Stimulated activated CD4-positive, alpha-beta T cell treated with anti-CD3 and anti-CD28 coated beads, Interleukin-1b, Interleukin-23, amount 100 ng/mL, for 24 hours (primary cell): ENCODE measurements around the gene TMEM132C.

ENCODE experiments used
- DNase-seq, 4 experiments: peaks; one replicate each; pipeline ENCODE4 v3.0.0-alpha.2; 2020; ENCODE audit warnings: low read depth in 4 of 4, low spot score in 1 of 4

Gene TMEM132C

DNA sequence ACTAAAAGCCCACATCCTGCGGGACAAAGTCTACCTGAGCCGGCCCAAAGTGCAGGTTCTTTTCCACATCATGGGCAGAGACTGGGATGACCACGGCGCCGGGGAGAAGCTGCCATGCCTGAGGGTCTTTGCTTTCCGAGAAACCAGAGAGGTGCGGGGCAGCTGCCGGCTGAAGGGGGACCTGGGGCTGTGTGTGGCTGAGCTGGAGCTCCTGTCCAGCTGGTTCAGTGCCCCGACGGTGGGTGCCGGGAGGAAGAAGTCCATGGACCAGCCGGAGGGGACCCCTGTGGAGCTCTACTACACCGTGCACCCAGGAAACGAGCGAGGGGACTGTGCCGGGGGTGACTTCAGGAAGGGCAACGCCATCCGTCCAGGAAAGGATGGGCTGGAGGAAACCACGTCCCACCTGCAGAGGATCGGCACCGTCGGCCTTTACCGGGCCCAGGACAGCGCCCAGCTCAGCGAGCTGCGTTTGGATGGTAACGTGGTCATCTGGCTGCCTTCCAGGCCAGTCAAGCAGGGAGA lies 148.1 kb downstream of the TMEM132C start:
- DNase-seq: no peak

DNA sequence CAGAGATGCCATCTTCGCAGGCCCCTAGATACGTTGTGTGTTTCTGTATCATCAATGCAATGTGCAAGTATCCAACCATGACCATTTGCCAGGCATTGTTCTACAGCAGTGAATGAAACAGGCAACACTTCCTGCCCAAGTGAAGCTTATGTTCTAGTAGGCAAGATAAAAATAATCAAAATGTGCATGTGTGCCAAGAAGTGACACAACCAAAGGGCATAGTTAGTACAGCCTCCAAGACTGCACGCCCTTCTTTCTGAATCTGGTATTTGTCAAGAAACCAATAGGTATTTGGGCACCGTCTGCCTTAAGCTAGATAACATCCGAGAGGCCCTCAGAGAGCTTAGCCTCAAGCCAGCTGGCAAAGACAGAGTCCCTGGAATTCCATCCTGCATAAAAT lies 152.0 kb downstream of the TMEM132C start:
- DNase-seq: no peak

DNA sequence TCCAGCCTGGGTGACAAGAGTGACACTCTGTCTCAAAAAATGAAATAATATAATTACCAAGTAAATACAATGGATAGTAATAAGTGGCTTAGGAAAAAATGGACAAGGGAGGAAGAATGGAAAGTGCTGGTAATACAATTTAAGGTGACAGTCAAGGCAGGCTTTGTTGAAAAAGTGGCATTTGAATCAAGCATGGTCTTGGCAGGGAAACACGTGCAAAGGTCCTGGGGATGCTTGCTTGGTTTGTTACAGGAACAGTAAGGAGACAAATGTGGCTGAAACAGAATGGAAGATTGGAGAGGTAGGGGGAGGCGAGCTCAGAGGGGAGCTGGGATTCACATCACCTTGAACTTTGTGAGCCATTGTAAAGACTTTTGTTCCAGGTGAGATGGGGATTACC lies 153.2 kb downstream of the TMEM132C start:
- no peak for DNase-seq

DNA sequence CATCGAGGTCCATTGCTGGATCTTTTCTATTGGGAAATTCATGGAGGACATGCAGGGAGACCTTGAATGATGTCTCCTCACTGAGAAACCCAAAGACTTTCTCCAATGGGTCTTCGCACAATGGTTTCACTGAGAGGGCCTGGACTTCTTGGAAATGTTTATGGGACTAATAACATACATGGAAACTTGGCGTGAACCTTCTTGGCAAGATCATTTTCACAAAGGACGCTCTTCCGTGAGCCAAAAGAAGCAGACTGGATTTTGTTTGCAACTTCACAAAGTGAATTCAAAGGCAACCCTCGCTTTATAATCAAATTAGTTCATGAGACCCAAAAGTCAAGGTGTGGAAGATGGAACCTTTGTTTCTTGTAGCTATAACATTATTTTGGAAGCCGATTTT lies 154.4 kb downstream of the TMEM132C start:
- no peak for DNase-seq

DNA sequence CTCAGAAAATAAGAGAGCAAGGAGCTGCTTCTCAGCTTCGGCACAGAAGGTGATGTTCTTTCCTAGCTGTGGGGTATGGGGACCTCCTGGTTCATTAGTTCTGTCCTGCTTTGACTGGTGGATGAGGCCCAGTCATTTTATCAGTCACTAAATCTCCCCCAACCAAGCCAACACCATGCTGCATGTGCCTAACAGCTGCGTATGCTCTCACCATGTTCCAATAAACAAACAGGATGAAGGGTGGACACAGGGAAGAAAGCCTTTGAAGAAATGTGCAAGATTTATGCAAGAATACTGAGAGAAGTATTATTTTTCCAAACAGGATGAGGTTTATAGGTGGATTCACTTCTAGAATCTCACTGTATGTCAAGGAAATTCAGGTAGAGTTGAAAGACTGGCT lies 156.2 kb downstream of the TMEM132C start:
- DNase-seq: no peak

DNA sequence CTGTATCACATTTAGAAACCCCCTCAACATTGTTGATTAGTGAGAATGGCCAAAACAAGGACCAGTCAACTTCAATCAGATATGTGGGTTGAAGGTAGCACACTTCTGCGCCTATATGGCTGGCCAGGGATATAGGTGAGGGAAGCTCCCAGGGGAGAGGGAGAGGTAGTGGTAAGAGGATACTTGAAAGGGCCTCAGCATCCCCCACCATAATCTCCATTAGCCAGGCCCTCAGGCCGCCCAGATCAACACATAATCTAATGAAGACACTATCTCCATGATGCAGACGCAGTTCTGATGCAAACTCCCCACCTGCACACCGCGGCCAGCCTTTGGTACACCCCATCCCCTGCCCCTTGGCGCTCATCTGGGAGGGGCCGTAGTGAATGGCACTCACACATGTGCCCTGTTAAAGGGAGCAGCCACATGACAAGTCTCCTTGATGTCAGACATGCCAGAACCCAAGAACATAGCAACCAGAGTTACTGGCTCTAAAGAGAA lies 158.0 kb downstream of the TMEM132C start:
- DNase-seq: no peak

DNA sequence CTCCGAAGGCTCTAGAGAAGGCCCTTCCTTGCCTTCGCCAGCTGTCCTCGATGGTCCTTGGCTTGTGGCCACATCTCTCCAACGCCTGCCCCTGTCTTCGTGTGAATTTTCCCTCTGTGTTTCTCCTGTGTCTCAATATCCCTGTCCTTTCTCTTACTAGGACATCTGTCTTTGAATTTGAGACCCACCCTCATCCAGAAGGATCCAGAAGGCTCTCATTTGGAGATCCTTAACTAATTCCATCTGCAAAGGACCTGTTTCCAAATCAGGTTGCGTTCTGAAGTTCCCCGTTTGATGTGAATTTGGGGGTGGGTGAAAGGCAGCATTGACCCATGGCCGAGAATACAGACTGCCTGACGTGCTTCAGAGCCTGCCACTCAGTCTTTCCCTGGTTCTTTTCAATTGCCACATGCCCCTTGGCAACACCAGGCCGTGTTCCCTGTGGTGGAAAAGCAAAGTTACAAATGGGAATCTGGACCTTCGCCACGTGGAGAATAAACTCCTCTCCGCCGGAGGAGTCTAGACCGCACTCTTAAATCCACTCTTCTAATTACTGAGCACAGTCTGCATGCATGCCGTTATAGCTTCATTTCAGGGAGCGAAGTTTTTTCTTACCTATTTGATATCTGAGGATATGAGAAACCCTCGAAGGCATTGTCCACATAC lies 158.8 kb downstream of the TMEM132C start:
- DNase-seq: no peak

DNA sequence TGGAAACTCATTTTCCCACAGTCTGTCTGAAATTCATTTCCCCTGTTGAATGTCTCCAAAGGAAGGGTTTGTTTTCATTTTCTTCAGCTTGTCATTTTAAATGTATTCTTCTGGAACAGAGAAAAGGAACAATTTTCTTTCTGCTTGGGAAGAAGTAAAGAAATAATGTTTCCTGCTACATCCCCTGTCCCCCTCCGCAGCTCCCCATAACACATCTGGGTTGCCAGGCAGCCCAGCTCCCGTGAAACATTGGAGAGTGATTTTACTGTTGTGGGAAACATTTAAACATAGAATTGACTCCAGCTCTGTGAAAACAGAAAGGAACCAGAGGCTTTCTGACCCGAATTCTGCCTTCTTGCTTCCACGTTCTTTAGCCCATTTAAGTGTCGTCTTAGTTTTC lies 159.5 kb downstream of the TMEM132C start:
- no peak for DNase-seq

DNA sequence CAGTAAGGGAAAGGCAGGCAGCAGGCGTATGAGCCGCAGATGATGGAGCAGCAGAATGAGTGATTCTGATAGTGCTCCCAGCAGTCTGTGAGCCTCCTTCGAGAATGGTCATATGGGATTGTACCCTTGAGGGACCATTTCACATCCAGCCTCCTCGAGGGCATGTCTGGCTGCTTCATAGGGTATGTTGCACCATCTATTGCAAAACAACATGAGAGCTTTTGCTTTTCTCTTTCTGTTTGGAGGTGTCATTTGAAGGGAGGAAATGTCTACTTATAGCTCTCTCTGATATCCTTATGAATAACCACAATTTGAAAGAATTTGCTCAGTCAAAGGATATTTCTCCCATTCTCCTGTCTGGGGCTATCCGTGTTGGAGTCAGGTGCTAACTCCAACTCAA lies 172.8 kb downstream of the TMEM132C start:
- DNase-seq: no peak

DNA sequence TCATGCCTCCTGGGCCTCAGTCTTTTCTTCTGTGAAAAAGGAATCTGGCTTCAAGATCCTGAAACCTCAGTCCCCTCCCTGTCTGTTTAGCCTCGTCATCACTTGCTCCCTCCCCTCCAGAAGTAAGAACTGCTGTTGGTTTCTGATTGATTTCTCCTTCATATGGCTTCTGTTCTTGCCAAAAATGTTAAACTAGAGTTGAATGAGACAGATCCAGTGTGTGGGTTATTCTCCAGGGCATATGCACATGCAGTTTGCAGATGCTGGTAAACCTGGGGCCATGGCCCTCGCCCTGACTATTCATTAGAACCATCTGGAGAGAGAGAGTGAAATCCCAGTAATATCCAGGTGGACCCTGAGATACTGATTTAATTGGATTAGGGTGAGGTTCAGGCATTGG lies 175.1 kb downstream of the TMEM132C start:
- DNase-seq: no peak

DNA sequence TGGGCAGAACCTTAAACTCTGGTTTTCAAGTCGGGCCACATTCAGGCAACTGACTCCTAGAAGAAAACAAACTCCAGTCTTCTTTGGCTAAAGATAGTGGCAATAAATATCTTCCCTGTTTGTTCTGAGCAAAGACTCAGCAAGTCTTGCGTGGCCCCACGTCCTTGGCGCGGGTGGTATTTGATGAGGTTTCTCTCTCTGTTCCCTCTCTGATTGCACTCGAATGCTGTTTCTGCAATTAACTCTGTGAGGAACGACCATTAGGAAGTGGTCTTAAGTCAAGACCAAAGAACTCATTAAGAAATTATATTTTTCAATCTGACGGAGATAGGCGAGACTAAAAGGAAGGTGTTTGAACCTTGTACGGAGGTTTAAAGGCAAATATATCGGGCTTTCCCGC lies 177.6 kb downstream of the TMEM132C start:
- DNase-seq: no peak

DNA sequence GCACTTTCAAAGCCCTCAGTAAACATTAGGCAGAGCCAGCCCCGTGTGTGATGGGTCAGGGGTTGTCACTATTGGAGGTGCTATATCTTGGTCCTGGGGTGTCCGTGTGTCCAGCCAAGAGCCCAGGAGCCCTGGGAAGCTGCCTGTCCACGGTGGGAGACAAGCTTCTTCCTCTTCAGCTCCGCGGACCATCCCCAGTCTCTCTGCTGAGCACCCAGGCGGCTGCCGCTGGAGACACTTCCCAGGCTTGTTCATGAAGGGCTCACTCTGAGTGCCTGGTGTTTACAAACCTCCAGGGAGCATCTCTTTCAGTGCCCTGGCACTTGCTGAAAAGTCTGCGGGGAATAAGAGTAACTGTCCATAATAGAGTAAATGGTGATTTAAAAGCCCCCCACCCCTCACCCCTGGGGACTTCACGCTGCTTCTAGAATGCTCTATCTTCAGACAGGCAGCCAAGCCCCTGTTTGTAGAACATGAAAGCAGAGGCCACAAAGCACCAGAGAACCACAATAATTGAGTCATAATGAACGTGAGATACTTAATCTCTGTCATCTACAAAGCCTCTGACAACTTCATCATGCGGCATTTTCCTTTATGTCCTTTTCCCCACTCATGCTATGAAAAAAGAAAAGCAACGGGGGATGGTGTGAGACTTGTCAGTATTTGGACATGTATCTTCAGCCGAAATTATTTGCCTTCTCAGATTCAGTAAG lies 178.6 kb downstream of the TMEM132C start:
- no peak for DNase-seq

DNA sequence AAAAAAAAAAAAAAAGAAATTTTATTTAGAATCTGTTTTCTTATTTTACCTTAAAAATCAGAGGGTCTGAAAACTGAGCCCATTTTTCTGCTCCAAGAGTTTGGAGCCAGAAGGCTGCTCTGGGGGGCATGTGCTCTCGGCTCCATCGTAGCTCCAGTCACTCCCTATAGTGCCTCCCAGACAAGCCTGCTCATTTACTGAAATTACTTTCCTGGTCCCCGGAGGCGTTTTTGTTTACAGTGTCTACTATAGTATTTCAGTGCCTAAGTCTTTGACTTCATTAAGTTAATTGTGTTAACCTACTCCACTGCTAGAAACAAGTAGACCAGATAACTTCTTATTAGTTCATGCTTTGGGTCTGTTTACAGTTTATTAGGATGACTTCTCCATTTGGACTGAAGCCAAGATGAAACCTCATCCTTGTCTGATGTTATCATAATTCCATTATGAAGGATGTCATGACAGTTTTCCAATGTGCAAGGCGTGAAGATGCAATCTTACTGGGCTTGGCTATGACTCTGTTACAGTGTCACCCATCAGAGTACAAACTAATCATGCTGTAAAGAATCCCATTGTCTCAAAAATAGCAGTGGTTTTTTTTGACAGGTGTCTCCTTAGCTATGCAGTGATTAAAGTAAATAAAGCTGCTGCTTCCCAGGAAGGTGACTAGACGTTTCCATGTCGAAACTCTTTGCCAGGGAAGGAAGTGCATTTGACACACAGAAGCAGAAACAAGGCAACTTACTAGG lies 182.3 kb downstream of the TMEM132C start:
- DNase-seq: no peak

DNA sequence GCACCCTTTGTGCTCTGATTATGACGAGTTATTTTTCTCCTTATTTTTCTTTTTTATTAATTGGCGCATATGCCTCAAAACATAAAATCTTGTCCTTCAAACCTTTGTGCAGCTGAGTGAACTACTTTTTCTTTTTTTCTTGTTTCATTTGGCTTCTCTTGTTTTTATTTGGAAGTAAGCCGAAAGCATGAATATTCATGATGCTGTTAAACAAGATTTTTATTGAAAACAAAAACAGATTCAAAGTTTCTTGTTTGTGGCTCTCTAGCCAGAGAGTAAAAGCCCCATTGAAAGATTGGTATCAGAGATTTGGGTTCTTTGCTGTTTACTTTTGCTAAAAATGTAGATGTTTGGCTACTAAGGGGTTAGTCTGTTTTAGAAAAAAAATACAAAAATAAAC lies 183.8 kb downstream of the TMEM132C start:
- no peak for DNase-seq

DNA sequence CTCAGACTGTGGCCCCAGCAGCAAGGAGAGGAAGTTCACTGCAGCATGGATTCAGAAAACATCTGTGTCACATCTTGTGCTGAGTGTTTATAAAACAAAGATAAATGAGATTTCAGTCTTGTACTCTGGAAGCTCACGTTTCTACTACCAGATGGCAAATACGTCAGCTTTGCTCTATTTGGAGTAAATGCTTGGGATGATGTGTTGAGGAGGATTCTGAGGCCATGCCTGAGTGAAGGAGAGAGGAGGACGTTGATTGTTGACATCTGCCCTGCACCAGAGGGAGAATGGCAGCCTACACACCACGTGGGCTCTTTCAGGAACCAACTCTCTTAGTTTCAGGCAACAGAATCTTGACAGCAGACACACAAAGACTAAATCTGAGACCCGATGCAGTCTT lies 188.9 kb downstream of the TMEM132C start:
- DNase-seq: no peak

DNA sequence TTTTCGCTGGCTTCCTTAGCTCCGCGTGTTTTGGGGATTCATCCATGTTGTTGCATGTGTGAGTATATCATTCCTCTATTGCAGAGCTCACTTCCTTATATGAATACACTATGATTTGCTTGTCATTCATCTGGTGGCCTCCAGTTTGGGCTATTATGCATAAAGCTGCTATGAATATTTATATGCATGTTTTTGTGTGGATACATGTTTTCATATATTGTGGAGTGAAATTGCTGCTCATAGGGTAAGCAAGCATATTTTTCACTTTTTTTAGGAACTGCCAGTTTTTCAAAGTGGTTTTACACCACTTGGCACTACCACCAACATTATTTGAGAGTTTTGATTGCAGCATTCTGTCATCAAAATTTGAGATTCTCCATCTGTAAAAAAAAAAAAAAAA lies 190.0 kb downstream of the TMEM132C start:
- no peak for DNase-seq

DNA sequence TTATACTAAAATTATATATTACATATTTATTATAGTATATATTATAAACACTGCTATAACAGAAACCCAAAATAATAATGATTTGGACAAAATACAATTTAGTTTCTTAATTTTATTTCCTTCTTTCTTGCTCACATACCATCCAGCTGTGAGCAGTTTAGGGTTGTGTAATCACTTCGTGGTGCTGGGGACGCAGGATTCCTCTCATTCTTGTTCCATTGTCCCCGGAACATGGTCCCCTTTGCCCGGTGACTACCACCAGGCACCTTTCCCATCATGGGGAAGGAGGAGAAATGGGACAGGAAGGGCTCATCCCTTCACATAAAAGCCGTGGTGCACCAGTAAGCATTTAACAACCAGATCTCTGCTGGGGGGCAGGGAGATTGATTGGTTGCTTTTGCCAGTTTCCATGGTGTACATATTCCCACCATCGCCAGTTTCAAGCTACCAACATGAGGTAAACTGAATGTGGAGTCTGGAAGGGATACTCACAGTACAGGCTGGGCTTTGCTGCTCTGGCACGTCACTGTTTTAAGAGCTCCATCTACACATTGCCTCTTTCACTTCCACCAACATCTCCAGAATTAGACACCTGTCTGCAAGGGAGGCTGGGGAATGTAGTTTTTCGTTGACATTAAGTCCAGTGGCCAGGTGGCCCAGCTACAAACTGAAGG lies 191.5 kb downstream of the TMEM132C start:
- no peak for DNase-seq

DNA sequence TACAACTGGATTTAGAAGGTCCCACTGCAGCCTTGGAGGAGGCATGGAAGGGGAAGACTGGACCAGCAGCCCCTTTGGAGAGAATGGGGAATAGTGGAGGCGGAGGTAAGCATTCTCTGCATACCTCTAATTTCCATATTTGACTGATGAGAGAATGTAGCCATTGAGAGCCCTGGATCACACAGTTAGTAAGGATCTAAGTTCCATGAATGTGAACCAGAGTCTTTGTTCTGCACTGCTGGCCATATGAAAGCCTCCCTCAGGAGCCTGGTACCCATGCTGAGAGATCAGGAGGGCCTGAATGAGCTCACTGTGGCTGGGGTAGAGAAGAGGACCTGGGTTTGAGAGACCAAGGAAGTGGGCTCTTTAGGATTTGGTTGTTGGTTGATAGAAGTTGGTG lies 192.1 kb downstream of the TMEM132C start:
- DNase-seq: no peak

DNA sequence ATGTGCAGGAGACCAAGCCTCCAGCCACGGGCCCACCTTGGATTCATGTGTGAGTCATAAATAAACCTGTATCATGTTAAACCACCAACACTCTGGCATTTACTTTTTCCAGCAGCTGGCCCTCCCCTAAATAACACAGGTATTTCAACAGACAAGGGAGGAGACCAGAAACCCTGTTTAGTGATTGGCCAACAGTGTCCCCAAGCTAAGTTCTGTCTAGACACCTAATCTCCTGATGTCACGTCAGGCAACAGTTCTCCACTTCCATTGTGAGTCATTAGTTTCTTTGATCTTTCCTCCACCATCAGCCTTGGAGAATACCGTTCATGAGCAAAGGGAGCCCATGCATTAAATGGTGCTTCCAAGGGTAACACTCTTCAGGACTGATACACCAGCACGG lies 196.9 kb downstream of the TMEM132C start:
- no peak for DNase-seq

DNA sequence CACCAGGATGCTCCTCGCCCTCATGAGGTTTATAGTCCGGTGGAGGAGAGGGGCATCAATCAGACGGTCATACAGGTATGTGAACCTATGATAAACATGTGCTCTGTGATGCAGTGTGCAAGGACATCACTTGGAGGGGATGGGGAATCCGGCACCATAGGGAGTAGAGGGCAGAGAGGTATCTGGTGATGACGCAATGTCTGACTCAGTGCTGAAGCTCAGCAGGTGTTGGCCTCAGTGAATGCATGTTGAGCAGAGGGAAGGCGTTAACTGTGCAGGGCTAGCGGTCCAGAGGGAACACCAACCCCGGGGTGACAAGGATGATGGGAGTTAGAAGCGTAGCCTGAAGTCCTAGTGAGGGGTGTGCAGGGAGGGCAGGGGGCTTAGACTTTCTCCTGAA lies 200.9 kb downstream of the TMEM132C start:
- DNase-seq: no peak

DNA sequence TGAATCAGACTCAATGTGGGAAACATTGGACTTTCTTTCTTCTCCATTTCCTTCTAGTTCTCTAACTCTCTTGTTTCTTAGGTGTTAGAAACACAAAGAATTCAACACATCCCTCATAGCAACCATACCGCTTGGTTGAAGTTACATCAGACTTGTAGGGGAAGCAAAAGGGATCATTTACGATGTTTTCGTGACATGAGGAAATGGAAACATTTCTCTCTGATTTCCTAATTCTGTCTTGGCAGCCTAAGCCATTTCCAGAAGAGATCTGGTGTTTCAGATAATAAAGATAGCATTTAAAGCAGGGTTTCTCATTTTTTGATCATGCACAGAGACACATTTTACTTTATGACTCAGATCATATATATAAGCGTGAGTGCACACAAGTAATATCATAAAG lies 202.0 kb downstream of the TMEM132C start:
- DNase-seq: no peak
